NB4 (cell line): ENCODE data around the gene SOX13.

Experiments used
- CTCF ChIP-seq: IDR thresholded peaks from one replicate; pipeline ENCODE4 v1.5.1; 2012; ENCODE audit warnings: low read depth, low read length
- MAX ChIP-seq: IDR thresholded peaks from 2 replicates; pipeline ENCODE4 v1.6.1; 2011; ENCODE audit warnings: low read depth, low read length
- POLR2A ChIP-seq: IDR thresholded peaks from 2 replicates; pipeline ENCODE4 v1.6.1; 2011; ENCODE audit warnings: mild to moderate bottlenecking; ENCODE audit not compliant: insufficient read length; ENCODE audit errors: extremely low read depth

- TF ChIP-seq CTCF (no peak), POLR2A (no peak), MAX (no peak)
These were observed 15.7 kb downstream of the SOX13 start for GRCh38 chr1:204088596-204088995.
